Subcutaneous adipose tissue (tissue), 4 donors: ENCODE results near the gene LRRN2. TPM values are rescaled to one million over a fixed set of nuclear protein-coding genes. Genes with fewer than 3 reads are reported as not detected.

Experiments used
- total RNA-seq, 4 donors: library from RNA; depleted of rRNA; stranded (reverse); fragments of >200 nt; gene quantifications; one replicate each; pipeline ENCODE4 v1.1.0, GENCODE V29; 2016
- TF ChIP-seq, protein P1 (sequence below): fragments of 450-650 bp; IDR thresholded peaks from one replicate; pipeline ENCODE4 v1.5.1; 2016; ENCODE audit warnings: low read depth, mild to moderate bottlenecking, control low read depth, antibody characterized with exemption, moderate library complexity

LRRN2 gene
- total RNA-seq, 4 donors from 2014 or later, result 0.17 to 0.38 TPM; not detected in 2

DNA sequence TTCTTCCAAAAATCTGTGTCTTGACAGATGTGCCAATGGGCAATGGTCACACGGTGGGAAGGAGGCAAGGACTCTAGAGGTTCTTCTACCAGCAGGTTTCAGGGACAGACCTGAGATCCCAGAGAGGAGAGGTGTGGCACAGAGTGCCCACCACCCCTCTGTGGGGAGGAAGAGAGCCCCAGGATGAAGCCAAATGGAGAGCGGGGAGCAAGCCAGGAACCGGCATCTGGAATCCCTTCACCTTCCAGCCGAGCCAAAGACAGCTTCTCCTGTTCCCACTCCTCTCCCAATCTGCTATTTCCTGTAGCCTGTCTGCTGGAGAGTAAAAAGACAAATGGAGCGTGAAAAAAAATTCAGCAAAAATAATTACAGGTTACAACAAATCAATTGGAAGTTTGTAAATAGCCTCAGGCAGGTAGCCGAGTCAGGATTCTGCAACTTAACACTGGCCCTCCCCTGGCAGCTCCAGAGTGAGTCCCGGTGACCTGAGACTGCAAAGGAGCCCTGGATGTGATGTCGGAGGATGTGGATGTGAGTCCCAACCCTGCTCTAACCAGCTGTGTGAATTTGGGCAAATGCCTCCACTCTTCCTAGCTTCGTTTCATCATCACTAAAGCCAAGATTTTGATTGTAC is 45.4 kb upstream of the LRRN2 start:
- TF ChIP-seq, protein P1, sequence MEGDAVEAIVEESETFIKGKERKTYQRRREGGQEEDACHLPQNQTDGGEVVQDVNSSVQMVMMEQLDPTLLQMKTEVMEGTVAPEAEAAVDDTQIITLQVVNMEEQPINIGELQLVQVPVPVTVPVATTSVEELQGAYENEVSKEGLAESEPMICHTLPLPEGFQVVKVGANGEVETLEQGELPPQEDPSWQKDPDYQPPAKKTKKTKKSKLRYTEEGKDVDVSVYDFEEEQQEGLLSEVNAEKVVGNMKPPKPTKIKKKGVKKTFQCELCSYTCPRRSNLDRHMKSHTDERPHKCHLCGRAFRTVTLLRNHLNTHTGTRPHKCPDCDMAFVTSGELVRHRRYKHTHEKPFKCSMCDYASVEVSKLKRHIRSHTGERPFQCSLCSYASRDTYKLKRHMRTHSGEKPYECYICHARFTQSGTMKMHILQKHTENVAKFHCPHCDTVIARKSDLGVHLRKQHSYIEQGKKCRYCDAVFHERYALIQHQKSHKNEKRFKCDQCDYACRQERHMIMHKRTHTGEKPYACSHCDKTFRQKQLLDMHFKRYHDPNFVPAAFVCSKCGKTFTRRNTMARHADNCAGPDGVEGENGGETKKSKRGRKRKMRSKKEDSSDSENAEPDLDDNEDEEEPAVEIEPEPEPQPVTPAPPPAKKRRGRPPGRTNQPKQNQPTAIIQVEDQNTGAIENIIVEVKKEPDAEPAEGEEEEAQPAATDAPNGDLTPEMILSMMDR, result no peak

DNA sequence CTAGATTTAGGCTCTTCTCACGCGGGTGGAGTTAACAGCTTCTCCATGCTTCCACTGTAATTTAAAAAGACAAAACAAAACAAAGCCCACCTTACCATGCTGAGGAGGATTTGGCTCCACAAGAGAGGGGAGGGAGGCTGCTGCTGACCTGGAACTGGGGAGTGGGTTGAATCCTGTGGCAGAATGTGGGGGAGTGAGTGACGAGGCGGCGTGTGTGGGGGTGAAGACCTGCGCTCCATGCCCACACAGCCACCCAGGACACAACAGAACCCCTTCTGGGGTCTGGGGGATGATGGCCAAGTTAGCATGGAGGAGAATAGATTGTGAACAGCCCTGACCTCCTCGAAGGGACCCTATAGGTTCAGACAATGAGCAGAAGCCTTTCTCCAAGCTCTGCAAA is 44.0 kb upstream of the LRRN2 start:
- TF ChIP-seq, protein P1, result no peak

DNA sequence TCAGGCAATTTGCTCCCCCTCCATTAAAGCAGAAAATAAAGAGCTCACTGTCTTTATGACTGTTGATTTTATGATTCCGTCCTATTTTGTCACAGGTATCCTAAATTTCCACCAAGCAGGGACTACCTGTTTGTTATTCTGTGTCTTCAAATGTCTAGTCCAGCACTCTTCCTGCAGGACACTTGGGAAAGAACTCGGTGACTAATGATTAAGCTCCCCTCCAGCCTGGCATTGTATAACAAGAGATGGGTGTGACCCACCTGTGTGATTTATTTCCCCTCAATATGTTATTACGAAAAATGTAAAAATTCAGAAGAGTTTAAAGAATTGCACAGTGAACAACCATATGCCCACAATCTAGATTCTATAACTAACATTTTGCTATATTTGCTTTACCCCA is 42.9 kb upstream of the LRRN2 start:
- TF ChIP-seq, protein P1, result no peak

DNA sequence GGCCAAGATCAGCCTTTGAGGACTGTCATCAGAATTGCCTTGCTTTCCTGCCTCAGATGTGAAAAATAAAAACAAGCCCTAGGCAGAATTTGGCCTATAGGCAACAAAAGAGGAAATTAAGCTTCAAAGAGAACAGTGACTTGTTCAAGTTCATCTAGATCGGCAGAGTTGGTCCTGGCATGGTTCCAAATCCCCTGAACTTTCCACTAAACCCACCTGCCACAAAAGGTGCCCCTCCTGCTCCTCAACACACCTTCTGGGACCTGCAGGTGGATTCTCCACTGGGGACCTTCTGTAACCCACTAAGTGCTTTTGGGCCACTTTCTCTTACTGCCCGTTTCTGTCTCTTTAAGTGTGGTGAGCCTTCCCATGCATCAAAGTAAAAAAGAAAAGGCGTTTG is 42.5 kb upstream of the LRRN2 start:
- TF ChIP-seq, protein P1, result no peak

DNA sequence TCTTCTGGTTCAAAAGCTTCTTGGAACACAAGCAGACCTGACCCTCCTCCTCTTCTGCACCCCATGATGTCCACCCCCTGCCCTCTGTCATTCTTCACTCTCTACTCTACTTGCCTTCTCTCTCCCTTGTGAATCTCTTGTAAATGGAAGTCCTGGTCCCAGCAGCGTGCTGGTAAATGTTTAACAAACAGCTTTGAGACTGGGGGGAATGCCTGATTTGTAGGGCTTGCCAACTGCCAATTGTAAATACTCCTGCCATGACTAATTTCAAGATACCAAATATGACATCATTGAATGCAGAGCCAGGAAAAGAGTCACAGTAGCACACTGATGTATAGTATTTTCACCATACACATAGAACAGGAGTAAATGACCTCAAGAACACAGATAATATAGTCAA is 40.9 kb upstream of the LRRN2 start:
- TF ChIP-seq, protein P1, result no peak

DNA sequence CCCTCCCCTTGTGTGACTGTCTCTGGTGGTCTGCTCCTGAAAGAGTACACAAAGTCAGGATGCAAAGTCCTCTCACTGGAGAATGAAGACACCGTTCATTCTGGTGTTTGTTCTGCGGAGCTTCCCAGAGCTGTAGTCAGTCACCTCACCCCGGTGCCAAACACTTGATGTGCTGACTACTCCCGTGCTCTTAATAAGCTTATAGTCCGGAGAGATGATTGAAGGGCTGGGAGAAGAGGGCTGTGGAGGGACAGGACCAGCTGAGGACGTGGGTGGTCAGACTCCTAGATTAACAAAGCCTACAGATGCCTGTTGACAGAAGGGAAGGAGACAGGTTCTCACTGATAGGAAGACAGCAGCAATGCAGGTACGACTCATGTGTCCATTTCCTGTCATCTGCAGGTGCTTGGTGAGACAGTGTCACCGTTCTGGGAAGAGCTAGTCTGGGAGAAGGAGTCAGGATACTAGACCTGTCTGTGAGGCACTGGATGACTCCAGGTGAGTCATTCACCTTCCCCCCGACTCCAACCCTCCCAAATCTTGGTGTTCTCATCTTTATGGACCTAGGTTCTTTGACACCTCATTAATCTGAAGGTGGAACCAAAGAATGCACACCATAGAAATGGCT is 40.4 kb upstream of the LRRN2 start:
- TF ChIP-seq, protein P1, result no peak

DNA sequence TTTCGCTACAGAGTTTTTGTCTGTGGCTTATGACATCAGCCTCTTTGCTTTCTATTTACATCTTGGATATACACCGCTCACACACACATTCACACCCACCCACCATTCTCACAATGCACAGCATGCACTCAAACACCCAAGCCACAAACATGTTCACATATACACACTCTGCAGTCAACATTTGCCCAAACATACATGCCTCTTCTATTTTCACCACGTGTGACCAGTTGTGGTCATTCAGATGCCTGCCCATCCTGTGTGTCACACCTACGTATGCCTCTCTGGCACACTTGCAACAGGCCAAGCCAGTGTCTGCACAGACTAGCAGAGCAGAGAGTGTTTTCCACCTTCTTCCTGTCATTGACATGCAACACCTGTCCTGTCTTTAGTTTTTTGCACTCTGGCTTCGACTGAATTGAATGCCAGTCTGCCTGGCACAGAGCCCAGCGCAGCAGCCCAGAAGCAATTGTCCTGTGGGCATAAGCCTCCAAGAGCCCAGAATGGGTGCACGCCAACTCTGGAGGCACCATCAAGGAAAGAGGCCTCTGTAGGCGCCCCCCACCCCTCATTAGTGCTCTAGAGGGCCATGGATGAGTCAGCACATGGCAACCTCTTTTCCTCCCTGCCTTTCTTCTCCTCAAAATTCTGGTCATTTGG is 37.7 kb upstream of the LRRN2 start:
- TF ChIP-seq, protein P1, result no peak
